HepG2 (cell line): ENCODE data around the gene LRP5. TPM values are rescaled to one million over a fixed set of nuclear protein-coding genes. Genes with fewer than 3 reads are reported as not detected.
"Not testable (repeated sequence)": the region's sequence is repeated elsewhere in the genome, so short reads cannot be mapped to it uniquely, and the experiment has no call there.

Source experiments
- ATAC-seq: fragments of 200-7000 bp; cut with Tn5 transposase; 3 replicates; pipeline ENCODE4 v1.9.1; 2020; ENCODE audit warnings: mild to moderate bottlenecking, moderate library complexity
- BruUV-seq: library from RNA; stranded (reverse); fragments of 400-500 nt; replicated peaks from 2 replicates; lab custom pipeline; 2021; lab: Mats Ljungman, UMichigan
- CTCF ChIA-PET: fragments of 300-600 bp; formaldehyde crosslinking; extraction: SDS; loops from one replicate; lab custom pipeline; 2021; ENCODE audit warnings: low total read pairs, inconsistent platforms, low intra/inter-chr PET ratio; lab: Yijun Ruan, JAX
- POLR2A ChIA-PET: fragments of 350-600 bp; sonication (Branson Sonifier 250); formaldehyde crosslinking; loops from one replicate; lab custom pipeline; 2020; ENCODE audit warnings: antibody characterized with exemption, inconsistent platforms; lab: Yijun Ruan, JAX
- DNase-seq: peaks from one replicate; pipeline ENCODE4 v3.0.0-alpha.2; 2015; ENCODE audit warnings: low spot score
- FAIRE-seq: peaks from 3 replicates; lab custom pipeline; 2011; peaks lifted over from hg19 to GRCh38; lab: Jason Lieb, UNC
- H2AFZ ChIP-seq: one replicate; pipeline ENCODE4 v1.6.1; 2011; ENCODE audit warnings: low read length, inconsistent platforms
- H3K27ac ChIP-seq: fragments of 300-600 bp; 3 replicates; pipeline ENCODE4 v1.8.0; 2011; ENCODE audit warnings: mixed run types, mild to moderate bottlenecking, mixed read lengths, low read length, inconsistent platforms; ENCODE audit not compliant: insufficient read depth; ENCODE audit errors: extremely low read length
- H3K27me3 ChIP-seq, 2 experiments: fragments of 200-600 bp in 1 of 2; 2 replicates in 1 of 2; 3 replicates in 1 of 2; pipeline versions ENCODE4 v1.6.0 to v1.8.0; 2011; ENCODE audit warnings: low read length in 2 of 2, mild to moderate bottlenecking in 2 of 2, moderate library complexity in 2 of 2, inconsistent platforms in 1 of 2; ENCODE audit not compliant: insufficient read depth in 2 of 2, control insufficient read depth in 1 of 2
- H3K36me3 ChIP-seq, 2 experiments: fragments of 200-600 bp in 1 of 2; replicated peaks in 1 of 2; 2 replicates in 1 of 2; 3 replicates in 1 of 2; pipeline versions ENCODE4 v1.5.1 to v1.8.0; 2011; ENCODE audit warnings: low read length in 2 of 2, inconsistent platforms in 1 of 2; ENCODE audit not compliant: insufficient read depth in 2 of 2, control insufficient read depth in 1 of 2
- H3K4me1 ChIP-seq: 2 replicates; pipeline ENCODE4 v1.5.1; 2012; ENCODE audit warnings: low read length, inconsistent platforms; ENCODE audit not compliant: insufficient read depth
- H3K4me2 ChIP-seq: 2 replicates; pipeline ENCODE4 v1.6.0; 2011; ENCODE audit warnings: low read depth, low read length, inconsistent platforms
- H3K4me3 ChIP-seq, 3 experiments: fragments of 200-600 bp in 1 of 3; sonication (generic), shearing (Covaris generic) in 1 of 3; replicated peaks in 1 of 3; 2 replicates each; pipeline ENCODE4 v1.5.1; 2011 to 2016; ENCODE audit warnings: low read length in 3 of 3, inconsistent platforms in 2 of 3, low read depth in 2 of 3, mild to moderate bottlenecking in 2 of 3, control low read depth in 1 of 3, mixed read lengths in 1 of 3; ENCODE audit not compliant: insufficient read depth in 1 of 3
- H3K79me2 ChIP-seq: one replicate; pipeline ENCODE4 v1.6.1; 2011; ENCODE audit warnings: low read length, inconsistent platforms; ENCODE audit not compliant: insufficient read depth
- H3K9ac ChIP-seq: 2 replicates; pipeline ENCODE4 v1.6.0; 2011; ENCODE audit warnings: mild to moderate bottlenecking, low read depth, low read length, inconsistent platforms; ENCODE audit not compliant: insufficient read depth
- H3K9me3 ChIP-seq: 2 replicates; pipeline ENCODE4 v1.5.1; 2012; ENCODE audit warnings: mild to moderate bottlenecking, low read length
- H4K20me1 ChIP-seq: 2 replicates; pipeline ENCODE4 v1.6.0; 2011; ENCODE audit warnings: inconsistent platforms, mild to moderate bottlenecking, low read length, moderate library complexity; ENCODE audit not compliant: insufficient read depth
- CEBPB ChIP-seq: IDR thresholded peaks from 2 replicates; pipeline ENCODE4 v1.6.1; 2011; ENCODE audit warnings: low read depth, low read length, improper control_type of control experiment, borderline replicate concordance
- GFI1 ChIP-seq: sonication (generic); formaldehyde crosslinking; IDR thresholded peaks from 2 replicates; pipeline ENCODE4 v1.5.0; 2020; ENCODE audit warnings: missing genetic modification reagents, mild to moderate bottlenecking, borderline replicate concordance
- KDM1A ChIP-seq: IDR thresholded peaks from 2 replicates; pipeline ENCODE4 v1.6.1; 2016; ENCODE audit warnings: missing compliant biosample characterization
- MZF1 ChIP-seq: sonication (generic); formaldehyde crosslinking; IDR thresholded peaks from 2 replicates; pipeline ENCODE4 v1.8.1; 2023; ENCODE audit warnings: mild to moderate bottlenecking, missing genetic modification reagents, borderline replicate concordance
- NR2F1 ChIP-seq, 2 experiments: fragments of 450-650 bp in 1 of 2; formaldehyde crosslinking in 1 of 2; IDR thresholded peaks; 2 replicates each; pipeline versions ENCODE4 v1.5.0 to v1.6.1; 2016 to 2020; ENCODE audit warnings: mild to moderate bottlenecking in 1 of 2, missing compliant biosample characterization in 1 of 2, missing genetic modification reagents in 1 of 2, moderate library complexity in 1 of 2
- NR2F6 ChIP-seq, 2 experiments: IDR thresholded peaks; 2 replicates each; pipeline ENCODE4 v1.6.1; 2016; ENCODE audit warnings: antibody characterized with exemption in 1 of 2, mild to moderate bottlenecking in 1 of 2
- PLSCR1 ChIP-seq: sonication (generic); formaldehyde crosslinking; IDR thresholded peaks from 2 replicates; pipeline ENCODE4 v1.5.0; 2020; ENCODE audit warnings: missing genetic modification reagents, mild to moderate bottlenecking, borderline replicate concordance
- ZBTB33 ChIP-seq: sonication (generic); formaldehyde crosslinking; IDR thresholded peaks from 2 replicates; pipeline ENCODE4 v1.4.0; 2020; ENCODE audit warnings: missing genetic modification reagents
- ZMAT3 ChIP-seq: sonication (generic); formaldehyde crosslinking; conservative IDR thresholded peaks from 2 replicates; pipeline ENCODE4 v1.7.0; 2021; ENCODE audit warnings: missing genetic modification reagents
- ZNF343 ChIP-seq: sonication (generic); formaldehyde crosslinking; IDR thresholded peaks from 2 replicates; pipeline ENCODE4 v1.4.0; 2020; ENCODE audit warnings: mild to moderate bottlenecking, missing genetic modification reagents
- ZNF362 ChIP-seq: sonication (generic); formaldehyde crosslinking; IDR thresholded peaks from 2 replicates; pipeline ENCODE4 v1.4.0; 2020; ENCODE audit warnings: missing genetic modification reagents, mild to moderate bottlenecking, borderline replicate concordance
- ZNF414 ChIP-seq: sonication (generic); formaldehyde crosslinking; IDR thresholded peaks from 2 replicates; pipeline ENCODE4 v1.5.0; 2020; ENCODE audit warnings: missing genetic modification reagents
- ZNF770 ChIP-seq: sonication (generic); formaldehyde crosslinking; IDR thresholded peaks from 2 replicates; pipeline ENCODE4 v1.5.0; 2020; ENCODE audit warnings: mild to moderate bottlenecking, missing genetic modification reagents
- ZNF772 ChIP-seq: sonication (generic); formaldehyde crosslinking; IDR thresholded peaks from 2 replicates; pipeline ENCODE4 v1.5.0; 2020; ENCODE audit warnings: mild to moderate bottlenecking, missing genetic modification reagents
- ZNF878 ChIP-seq: sonication (generic); formaldehyde crosslinking; IDR thresholded peaks from 2 replicates; pipeline ENCODE4 v1.8.1; 2023; ENCODE audit warnings: mild to moderate bottlenecking, missing genetic modification reagents, moderate library complexity
- ZSCAN31 ChIP-seq: sonication (generic); formaldehyde crosslinking; IDR thresholded peaks from 2 replicates; pipeline ENCODE4 v1.5.0; 2020; ENCODE audit warnings: low read depth, mild to moderate bottlenecking, missing genetic modification reagents
- WGBS: methylation state at CpG from one replicate; pipeline ENCODE4 v1.1.6; 2017; ENCODE audit warnings: low lambda C conversion rate; 5-methylcytosine and 5-hydroxymethylcytosine counted together
- in situ Hi-C: cut with HindIII; loops from 2 replicates; pipeline ENCODE4 v1.10.0; 2017; ENCODE audit warnings: low pct_unique_long_range_greater_than_20kb; ENCODE audit not compliant: extremely low pct_ligation_motif_present
- intact Hi-C: fragments of 100-400 bp; cut with micrococcal nuclease; formaldehyde crosslinking; loops from one replicate; pipeline ENCODE4 v1.10.0; 2022; ENCODE audit not compliant: unreplicated experiment
- polyA plus RNA-seq, 8 experiments: library from polyadenylated mRNA; depleted of rRNA in 3 of 8; stranded (reverse) in 7 of 8; unstranded in 1 of 8; fragments of >200 nt; fragmentation: Illumina TruSeq in 4 of 8; extraction: Trizol in 4 of 8; gene quantifications; 2 replicates each; pipeline versions ENCODE4 v1.2.1 to v1.2.3, GENCODE V29; 2011 to 2016; ENCODE audit warnings: low read depth in 4 of 8, missing spikeins in 1 of 8, mixed read lengths in 1 of 8; ENCODE audit not compliant: insufficient read depth in 1 of 8
- total RNA-seq, 5 experiments: library from RNA; depleted of rRNA; stranded (reverse); fragments of >200 nt; fragmentation: Illumina TruSeq; extraction: Trizol; gene quantifications; 2 replicates each; pipeline ENCODE4 v1.2.3, GENCODE V29; 2016; ENCODE audit warnings: low read depth in 1 of 5

Gene LRP5
- total and polyA plus RNA-seq, 2 of the 13 experiments (the other 11 are each of a cell fraction or from before 2014, with no cell fraction given): 40.4 to 64.0 TPM

GRCh38 chr11:68299517-68299879 is 12.9 kb upstream of the LRP5 start:
- DNase-seq, ATAC-seq, H3K27me3 ChIP-seq, CTCF ChIA-PET, H4K20me1 ChIP-seq, H2AFZ ChIP-seq, H3K9me3 ChIP-seq, BruUV-seq, FAIRE-seq: not testable (repeated sequence)
- Histone ChIP-seq H3K9ac (peak overlapping the region; percentile 99), H3K4me1 (peaks cover 74% of the 10 kb centered on the region), H3K36me3 (peaks cover 2 to 10% of the 10 kb centered on the region in 2 experiments; a peak in 2 of 5 replicates), H3K4me2 (peak overlapping the region; percentile 94), H3K27ac (peak overlapping the region; percentile 100), H3K79me2 (peaks cover 31% of the 10 kb centered on the region), H3K4me3 (peak overlapping the region; percentile 68 to 83 (median 69))
- 72% methylated on average over 9 of the region's 9 CpGs for WGBS
- in situ Hi-C loops (loop anchor here (5.0 kb wide), 2 partner anchors 42 to 87 kb away; partner anchors contain the start of gene KMT5B), intact Hi-C loops (loop anchor here (2.0 kb wide), 2 partner anchors 15 to 87 kb away; partner anchors contain the start of gene KMT5B)
- POLR2A ChIA-PET: interaction anchor here (1.0 to 8.1 kb wide), 21 partner anchors 9 to 193 kb away, joined by 3 to 220 read pairs (median 19); partner anchors contain the start of genes C11orf24, KMT5B, LRP5 and PPP6R3
- TF ChIP-seq ZMAT3 (CRISPR knock-in tag) (0 out of 2 replicates have a peak, but pooled peaks have one; percentile 5), ZNF414 (CRISPR knock-in tag) (peak; percentile 0; the same call in 1 of the 2 replicates), CEBPB (peak; percentile 28; the same call in 1 of the 2 replicates), KDM1A (peak; percentile 76; the same call in 1 of the 2 replicates), ZSCAN31 (CRISPR knock-in tag) (0 out of 2 replicates have a peak, but pooled peaks have one; percentile 7), ZNF878 (CRISPR knock-in tag) (0 out of 2 replicates have a peak, but pooled peaks have one; percentile 9), ZNF772 (0 out of 2 replicates have a peak, but pooled peaks have one; percentile 11), ZNF362 (peak; percentile 47; the same call in 1 of the 2 replicates), NR2F6 (IDR thresholded peaks at IDR 0.05) (peak; percentile 71), NR2F6 (CRISPR knock-in tag; IDR thresholded peaks at IDR 0.05) (peak; percentile 66; the same call in 1 of the 2 replicates), PLSCR1 (0 out of 2 replicates have a peak, but pooled peaks have one; percentile 42), ZNF770 (CRISPR knock-in tag) (peak; percentile 98), GFI1 (peak; percentile 69; the same call in 1 of the 2 replicates), ZBTB33 (CRISPR knock-in tag) (peak; percentile 24; the same call in 1 of the 2 replicates), NR2F1 (CRISPR knock-in tag; IDR thresholded peaks at IDR 0.05) (peak; percentile 40 to 70; a peak in 3 of 4 replicates), MZF1 (CRISPR knock-in tag) (0 out of 2 replicates have a peak, but pooled peaks have one; percentile 12), ZNF343 (0 out of 2 replicates have a peak, but pooled peaks have one; percentile 15)
